DOHH2 (cell line): ENCODE data around the gene ZSCAN1.

ENCODE experiments used
- CTCF ChIP-seq: fragments of 200-600 bp; sonication (generic); IDR thresholded peaks from one replicate; pipeline ENCODE4 v1.5.1; 2014; ENCODE audit warnings: antibody characterized with exemption, mild to moderate bottlenecking, low read depth, low read length; ENCODE audit not compliant: poor library complexity, severe bottlenecking
- EZH2phosphoT487 ChIP-seq: fragments of 200-600 bp; sonication (generic); IDR thresholded peaks from 2 replicates; pipeline ENCODE4 v1.6.1; 2017; ENCODE audit warnings: borderline replicate concordance, mild to moderate bottlenecking, antibody characterized with exemption, low read length, moderate library complexity, mixed read lengths

GRCh38 chr19:58084596-58085347, 50.9 kb downstream of the ZSCAN1 start:
- TF ChIP-seq CTCF: no peak
- no peak for TF ChIP-seq EZH2phosphoT487
